ENCODE data around the gene ERLIN1.
A peak's percentile ranks its signal among the peaks of the same experiment; 100 is the strongest.

Gene ERLIN1

GRCh38 chr10:100168313-100168643, 17.6 kb downstream of the ERLIN1 start:
- DNase-seq, result no peak

DNA sequence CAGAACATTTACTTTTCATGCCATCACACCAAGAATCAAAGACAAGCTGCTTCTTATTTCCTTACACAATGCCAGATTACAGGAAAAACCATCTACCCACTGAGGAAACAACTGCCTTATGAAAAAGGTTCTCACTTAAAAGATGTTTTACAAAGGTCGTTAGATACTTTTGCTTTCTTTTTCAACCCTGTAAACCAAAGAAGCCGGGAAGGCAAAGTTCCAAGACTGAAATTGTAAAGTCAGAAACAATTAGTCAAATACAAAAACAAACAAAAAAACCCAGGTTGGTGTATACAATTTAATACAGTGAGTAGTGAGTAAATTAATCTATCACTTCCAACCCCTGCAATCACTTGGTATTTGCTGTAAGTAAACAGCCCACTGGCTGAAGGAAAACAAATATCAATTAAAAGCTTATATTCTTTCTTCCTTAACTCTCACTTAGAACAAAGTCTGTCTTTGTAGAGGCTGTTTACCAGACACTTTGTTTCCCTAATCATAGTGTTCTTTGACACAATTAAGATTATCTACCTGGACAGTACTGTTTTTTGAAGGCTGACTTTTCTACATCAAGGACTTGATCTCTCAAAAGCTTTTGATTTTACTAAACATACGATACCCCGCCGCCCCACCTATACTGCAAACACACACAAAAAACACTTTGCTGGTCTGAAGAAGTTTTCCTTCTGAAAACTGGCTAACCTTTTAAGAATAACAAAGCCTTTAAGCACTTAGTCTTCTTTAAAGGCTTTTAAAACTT, 18.1 kb downstream of the ERLIN1 start:
- DNase-seq, result peak; percentile 36

DNA sequence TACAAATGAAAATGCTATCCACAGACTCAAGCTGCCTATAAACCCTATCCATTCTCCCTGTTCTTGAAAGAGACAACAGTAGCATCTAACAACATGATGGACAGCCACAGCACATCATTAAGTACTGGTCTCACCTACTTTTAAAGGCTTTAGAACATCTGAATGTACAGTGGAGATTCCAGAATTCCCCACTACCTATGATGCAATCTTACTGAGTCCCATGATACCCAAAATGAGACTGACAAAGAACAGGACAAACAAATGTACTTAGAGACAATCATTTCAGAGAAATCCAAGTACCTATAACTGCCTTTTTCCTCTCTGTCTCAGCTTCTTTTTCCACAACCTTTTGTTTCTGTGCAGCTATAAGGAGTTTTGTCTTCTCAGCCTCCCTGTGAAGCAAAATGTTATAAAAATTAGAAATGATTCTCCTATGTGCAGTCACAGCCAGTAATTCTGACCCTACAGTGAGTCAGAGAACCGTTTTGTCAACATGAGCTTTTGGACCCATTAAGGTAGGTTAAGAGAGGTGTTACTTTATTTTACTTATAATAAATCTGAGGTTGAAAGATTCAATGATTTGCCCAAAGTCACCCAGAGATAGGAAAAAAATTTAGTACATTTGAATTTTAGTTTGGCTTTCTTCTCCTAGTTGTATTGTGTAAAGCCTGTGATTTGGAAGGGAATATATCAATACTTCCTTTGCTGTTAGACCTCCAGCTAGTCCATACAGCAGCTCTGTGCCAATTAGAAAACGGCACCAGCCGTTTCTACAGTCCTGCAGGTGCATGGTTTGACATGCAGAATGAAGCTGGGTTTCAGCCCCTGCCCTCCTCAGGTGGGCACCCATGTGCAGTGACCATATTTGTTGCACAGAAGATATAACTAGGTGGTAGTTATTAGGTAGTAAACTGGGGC, 21.9 kb downstream of the ERLIN1 start:
- no peak for DNase-seq

DNA sequence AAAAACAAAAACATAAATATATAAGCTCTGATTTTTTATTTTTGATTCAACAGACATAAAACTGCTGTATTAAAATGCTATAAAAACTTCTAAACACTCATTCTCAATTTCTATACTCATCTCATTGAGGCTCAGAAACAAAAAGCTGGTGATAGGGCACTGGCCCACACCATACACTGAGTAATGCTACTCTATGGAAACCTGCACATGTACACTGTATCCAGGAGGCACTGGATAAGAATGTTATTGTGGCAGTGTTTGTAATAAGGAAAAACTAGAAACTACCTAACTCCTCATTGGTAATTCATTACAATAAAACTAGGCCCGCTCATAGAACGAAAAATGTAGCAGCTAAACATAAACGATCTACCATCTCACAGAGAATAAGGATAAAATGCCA, 23.1 kb downstream of the ERLIN1 start:
- no peak for DNase-seq

DNA sequence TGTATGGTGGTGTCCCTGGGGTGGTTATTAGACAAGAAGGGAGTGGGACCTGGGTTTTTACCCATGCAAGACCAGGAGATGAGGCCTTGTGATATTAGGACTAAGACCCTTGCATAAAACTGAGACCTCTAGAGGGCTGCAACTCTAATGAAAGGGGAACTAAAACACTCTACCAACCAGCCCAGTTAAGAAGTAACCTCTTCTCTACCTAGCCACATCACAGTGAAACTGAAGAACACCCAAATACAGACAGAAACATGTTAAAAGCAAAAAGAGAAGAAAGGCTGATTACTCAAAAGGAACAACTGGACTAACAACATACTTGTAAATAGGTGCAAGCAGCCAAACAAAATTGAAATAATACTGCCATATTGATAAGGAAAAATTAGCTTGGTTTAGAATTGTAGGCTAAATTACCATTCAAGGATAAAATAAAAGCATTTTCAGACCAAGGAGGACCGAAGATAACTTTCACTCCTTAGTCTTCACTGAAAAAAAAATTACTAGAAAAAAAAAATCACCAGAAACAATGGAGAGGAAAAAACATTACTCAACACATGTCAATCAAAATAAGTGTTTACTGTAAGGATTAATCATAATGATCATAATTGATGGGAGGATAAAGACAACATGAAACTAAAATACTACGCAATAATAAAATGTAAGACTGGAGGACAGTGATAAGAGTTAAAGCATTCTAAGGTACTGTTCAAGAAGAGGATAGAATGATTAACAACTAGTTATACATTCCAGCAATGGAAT, 27.6 kb downstream of the ERLIN1 start:
- no peak for DNase-seq

- no peak for DNase-seq
Measured at GRCh38 chr10:100157156-100157555, 28.7 kb downstream of the ERLIN1 start.

GRCh38 chr10:100155936-100156335, 29.9 kb downstream of the ERLIN1 start:
- no peak for DNase-seq

GRCh38 chr10:100154666-100155065, 31.2 kb downstream of the ERLIN1 start:
- no peak for DNase-seq

- DNase-seq, result no peak
Measured at GRCh38 chr10:100153239-100153825, 32.5 kb downstream of the ERLIN1 start.

DNA sequence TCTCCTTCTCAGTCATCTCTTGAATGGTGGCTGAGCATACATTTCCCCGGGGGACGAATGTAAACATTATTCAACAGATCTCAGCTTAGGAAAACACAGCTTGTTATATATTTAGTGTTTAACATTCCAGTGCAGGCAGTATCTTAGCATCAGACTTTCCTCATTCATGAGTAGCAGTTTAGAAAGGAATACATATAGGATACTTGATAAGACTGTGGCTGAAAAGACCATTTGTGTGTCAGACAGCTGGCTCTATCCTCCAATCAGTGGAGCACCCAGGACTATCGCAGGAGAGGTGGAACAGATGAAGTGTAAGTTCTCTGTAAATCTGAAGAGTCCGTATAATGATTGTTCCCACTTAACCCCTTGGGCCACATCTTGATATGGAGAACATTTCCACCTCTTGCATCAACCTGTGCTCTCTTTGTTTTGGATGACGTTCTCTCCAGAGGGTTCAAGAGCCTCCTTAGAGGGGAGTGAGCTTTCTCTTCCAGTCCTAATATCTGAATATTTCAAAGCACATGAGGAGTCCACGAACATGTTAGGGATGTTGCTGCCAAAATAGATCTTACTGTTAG, 34.0 kb downstream of the ERLIN1 start:
- DNase-seq, result no peak

- DNase-seq, result no peak
Measured at GRCh38 chr10:100148353-100149211, 37.2 kb downstream of the ERLIN1 start.

- no peak for DNase-seq
Measured at GRCh38 chr10:100146875-100147650, 38.8 kb downstream of the ERLIN1 start.

- no peak for DNase-seq
Measured at GRCh38 chr10:100146398-100146797, 39.4 kb downstream of the ERLIN1 start.

DNA sequence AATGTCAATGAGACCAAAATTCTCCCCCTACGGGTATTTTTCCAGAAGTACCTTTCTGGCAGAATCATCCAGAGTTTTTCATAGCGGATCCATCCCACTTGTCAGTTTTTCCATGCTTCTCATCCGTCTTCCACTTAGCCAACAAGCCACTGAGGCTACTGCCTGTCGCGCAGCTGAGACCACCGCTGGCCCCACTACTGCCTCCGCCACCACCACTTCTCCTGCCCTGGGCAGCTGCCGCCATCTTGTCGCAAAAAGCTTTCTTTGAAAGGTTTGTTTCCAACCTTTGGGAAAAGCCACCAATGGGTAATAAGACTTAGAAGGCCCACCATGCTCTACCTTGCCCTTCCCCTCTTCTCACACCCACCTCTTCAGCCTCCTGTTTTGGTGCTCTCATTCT, 42.1 kb downstream of the ERLIN1 start:
- no peak for DNase-seq

- DNase-seq, result no peak
Measured at GRCh38 chr10:100141446-100142087, 44.3 kb downstream of the ERLIN1 start.

- no peak for DNase-seq
Measured at GRCh38 chr10:100140070-100140469, 45.8 kb downstream of the ERLIN1 start.

- no peak for DNase-seq
Measured at GRCh38 chr10:100138921-100139496, 46.8 kb downstream of the ERLIN1 start.

- DNase-seq, result no peak
Measured at GRCh38 chr10:100135486-100135885, 50.3 kb downstream of the ERLIN1 start.

DNA sequence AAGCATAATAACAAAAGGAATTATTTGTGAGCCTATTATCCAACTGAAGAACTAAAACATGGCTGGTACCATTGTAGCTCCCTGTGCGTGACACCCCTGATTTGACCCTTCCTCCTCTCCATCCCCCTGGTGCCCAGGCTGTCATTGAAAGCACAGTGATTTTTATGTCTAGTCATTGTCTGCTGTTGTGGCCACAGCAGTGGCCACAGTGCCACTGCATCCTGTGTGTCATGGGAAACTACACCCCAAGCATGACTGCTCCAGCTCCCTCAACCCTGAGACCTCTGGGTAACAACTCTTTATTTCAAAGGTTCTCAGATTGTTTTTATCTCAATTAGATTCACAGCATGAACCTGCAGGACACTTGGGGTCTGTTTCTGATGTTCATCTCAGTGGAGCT, 52.0 kb downstream of the ERLIN1 start:
- DNase-seq, result no peak

DNA sequence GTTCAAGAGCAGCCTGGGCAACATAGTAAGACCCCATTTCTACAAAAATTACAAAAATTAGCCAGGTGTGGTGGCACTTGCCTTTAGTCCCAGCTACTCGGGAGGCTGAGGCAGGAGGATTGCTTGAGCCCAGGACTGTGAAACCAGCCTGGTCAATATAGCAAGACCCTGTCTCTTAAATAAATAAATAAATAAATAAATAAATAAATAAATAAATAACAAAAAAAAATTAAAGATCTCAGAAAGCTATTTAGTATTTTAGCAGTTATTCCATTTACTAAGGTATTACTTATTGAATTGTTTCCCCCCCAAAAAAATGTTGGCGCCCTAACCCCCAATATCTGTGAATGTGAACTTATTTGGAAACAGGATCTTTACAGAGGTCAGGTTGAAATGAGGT, 53.4 kb downstream of the ERLIN1 start:
- no peak for DNase-seq

Data from CD4-positive, alpha-beta T cell treated with Interleukin-17A for 1 hour (primary cell).